COLO829 (cell line): ENCODE results near the gene PADI3.

Experiments used
- DNase-seq: peaks from one replicate; pipeline ENCODE4 v3.0.0; 2012; ENCODE audit warnings: low spot score

Gene PADI3

GRCh38 chr1:17214876-17215544 is 33.9 kb upstream of the PADI3 start:
- no peak for DNase-seq

DNA sequence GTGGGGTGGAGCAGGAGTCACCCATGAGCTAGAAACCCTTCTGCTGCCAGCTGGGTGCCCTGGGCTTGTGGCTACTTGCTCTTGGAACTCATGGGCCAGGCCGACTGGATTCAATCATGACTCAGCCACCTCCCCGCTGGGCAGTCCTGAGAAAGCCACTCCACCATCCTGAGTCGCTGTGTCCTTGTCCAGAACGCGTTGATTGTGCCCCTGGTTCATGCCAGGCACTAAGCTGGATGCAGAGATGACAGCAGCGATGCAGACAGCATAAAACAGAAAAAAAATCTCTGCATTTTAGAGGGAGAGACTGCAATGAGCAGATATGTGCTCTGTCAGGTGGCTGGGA is 33.4 kb upstream of the PADI3 start:
- DNase-seq, result no peak

DNA sequence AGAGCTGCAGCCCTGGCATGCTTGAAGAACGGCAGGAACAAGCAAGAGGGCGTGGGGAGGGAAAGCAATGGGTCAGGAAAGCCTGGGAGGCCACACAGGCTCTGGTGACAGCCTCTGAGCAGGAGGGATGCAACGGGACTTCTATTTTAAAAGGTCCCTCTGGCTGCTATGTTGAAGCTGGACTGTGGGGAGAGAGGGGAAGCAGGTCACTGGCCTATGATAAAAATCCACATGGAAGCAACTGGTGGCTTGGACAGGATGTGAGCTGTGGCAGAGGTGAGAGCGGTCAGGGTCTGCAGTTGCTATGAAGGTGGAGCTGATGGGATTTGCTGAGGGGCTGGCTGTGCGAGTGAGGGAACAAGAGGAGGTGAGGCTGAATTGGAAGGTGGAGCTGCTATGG is 32.8 kb upstream of the PADI3 start:
- no peak for DNase-seq

GRCh38 chr1:17217607-17218006 is 31.3 kb upstream of the PADI3 start:
- no peak for DNase-seq

- DNase-seq, result no peak
These were observed 30.0 kb upstream of the PADI3 start for GRCh38 chr1:17218939-17219338.

DNA sequence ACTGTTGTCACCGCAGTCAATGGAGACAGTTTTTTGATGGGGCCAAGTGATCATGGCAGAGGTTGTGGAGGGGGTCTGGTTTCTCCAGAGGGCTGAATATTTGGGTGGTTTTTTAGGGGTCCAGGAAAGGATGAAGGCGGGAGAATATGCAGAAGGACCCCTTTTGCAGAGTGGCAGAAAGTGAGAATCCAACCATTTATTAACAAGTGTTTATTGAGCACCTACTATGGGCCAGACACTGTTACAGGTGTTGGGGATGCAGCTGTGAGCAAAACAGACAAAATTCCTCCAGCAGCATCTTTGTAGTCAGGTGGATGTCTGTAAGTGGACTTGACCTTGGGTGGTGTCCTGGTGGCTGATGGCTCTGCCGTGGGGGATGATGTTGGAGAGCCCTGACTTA is 28.6 kb upstream of the PADI3 start:
- no peak for DNase-seq

GRCh38 chr1:17222557-17222956 is 26.3 kb upstream of the PADI3 start:
- no peak for DNase-seq

DNA sequence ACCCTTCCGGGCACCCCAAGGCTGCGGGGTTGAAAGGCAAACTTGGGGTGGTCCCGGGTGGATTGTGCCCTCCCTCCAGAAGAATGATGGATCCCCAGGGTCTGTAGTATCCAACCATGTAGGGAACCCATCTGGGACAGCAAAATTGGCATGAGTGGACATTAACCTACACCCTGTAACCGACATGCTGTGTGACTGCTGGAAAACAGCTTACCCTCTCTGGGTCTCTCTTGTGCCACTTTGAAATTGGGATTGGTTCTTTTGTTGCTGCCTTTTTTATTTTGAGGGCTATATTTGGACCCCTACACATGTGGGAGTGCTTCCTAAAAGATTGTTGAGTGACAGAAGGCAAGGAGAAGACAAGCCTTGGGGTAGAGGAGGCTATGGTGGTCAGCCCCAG is 24.5 kb upstream of the PADI3 start:
- no peak for DNase-seq

- no peak for DNase-seq
These were observed 23.8 kb upstream of the PADI3 start for GRCh38 chr1:17225140-17225539.

GRCh38 chr1:17227358-17227915 is 21.5 kb upstream of the PADI3 start:
- DNase-seq, result no peak

DNA sequence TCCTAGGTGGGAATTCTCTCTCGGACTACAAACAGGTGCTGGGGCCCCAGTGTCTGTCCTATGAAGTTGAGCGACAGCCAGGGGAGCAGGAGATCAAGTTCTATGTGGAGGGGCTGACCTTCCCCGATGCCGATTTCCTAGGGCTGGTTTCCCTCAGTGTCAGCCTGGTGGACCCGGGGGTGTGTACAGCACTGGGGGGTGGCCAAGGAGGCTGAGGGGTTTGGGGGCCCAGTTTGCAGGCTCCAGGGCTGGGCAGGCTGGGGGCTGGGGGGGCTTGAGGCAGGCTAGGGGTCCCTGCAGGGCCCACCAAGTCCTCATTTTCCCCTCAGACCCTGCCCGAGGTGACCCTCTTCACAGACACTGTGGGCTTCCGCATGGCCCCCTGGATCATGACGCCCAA is 20.3 kb upstream of the PADI3 start:
- no peak for DNase-seq

- DNase-seq, result no peak
These were observed 19.5 kb upstream of the PADI3 start for GRCh38 chr1:17229379-17229778.

GRCh38 chr1:17230106-17230505 is 18.8 kb upstream of the PADI3 start:
- DNase-seq, result no peak

- no peak for DNase-seq
These were observed 18.1 kb upstream of the PADI3 start for GRCh38 chr1:17230671-17231310.

DNA sequence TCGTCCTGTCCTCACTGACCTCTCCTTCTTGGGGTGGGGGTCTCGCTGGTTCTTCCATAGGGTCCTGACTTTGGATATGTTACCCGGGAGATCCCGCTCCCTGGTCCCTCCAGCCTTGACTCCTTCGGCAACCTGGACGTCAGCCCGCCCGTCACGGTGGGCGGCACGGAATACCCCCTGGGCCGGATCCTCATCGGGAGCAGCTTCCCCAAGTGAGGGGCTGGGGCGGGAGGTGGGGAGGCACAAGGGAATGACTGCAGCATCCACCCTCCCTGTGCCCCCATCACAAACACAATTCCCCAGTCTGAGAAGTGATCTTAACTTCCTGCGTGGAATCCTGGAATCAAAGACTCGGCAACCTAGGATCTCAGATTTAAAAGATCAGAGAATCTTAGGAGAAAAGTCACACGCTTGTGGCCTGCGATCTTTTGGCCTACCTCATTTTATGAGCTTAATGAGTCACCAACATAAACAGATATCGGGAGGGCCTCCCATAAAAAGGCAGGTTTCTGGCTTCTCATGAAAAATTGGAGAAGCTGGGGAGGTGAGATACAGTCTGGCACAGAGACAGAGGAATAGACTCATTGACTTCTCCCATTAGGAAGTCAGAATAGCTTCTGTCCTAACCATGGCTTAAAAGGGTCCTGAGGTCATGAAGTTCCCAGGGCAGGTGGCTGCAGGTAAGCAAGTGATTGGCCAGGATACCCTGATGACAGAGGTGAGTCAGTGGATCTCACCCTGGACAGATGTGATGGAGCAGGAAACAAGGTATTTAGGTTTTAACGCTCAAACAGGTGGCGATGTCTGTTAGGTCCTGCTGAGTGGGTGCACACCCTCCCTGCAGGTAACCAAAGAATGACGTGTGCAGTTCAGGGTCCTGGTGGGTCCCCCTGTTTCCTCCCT is 15.9 kb upstream of the PADI3 start:
- no peak for DNase-seq

GRCh38 chr1:17233675-17234320 is 15.1 kb upstream of the PADI3 start:
- peak; percentile 87 for DNase-seq

GRCh38 chr1:17234405-17234804 is 14.5 kb upstream of the PADI3 start:
- DNase-seq, result no peak

- DNase-seq, result no peak
These were observed 13.6 kb upstream of the PADI3 start for GRCh38 chr1:17235135-17235885.

GRCh38 chr1:17236779-17237560 is 11.9 kb upstream of the PADI3 start:
- DNase-seq, result peak; percentile 85

DNA sequence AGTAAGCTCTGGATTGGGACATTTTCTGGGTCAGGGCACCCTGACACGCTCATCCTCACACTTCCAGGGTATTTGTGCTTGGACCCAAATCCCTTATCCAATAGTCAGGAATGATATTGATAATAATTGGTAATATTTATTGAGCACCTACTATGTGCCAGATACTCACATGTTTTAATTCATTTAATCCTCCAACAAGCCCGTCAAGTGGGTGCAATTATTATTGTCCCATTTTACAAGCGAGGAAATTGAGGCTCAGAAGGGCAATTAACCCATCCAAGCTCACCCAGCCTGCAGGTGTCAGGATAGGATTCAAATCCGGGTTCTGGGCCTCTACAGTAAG is 11.4 kb upstream of the PADI3 start:
- DNase-seq, result no peak

DNA sequence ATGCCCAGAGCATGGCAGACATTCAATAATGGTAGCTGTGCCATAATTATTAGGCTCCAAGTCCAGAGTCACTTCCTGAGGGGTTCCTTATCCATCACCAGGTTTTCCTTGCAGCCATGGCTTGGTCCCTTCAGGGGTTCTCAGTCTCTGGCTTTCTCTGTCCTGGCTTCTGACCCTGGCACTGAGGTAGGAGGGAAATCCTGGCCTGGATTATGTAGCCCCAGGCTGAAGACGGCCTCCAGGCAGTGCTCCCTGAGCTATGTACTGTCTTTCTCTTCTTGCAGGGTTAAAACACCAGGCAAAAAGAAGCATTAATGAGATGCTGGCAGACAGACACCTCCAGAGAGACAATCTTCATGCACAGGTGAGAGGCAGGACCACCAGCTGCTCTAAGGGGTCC is 9.5 kb upstream of the PADI3 start:
- peak; percentile 83 for DNase-seq
